ENCODE results near the gene LCN12.

DNA sequence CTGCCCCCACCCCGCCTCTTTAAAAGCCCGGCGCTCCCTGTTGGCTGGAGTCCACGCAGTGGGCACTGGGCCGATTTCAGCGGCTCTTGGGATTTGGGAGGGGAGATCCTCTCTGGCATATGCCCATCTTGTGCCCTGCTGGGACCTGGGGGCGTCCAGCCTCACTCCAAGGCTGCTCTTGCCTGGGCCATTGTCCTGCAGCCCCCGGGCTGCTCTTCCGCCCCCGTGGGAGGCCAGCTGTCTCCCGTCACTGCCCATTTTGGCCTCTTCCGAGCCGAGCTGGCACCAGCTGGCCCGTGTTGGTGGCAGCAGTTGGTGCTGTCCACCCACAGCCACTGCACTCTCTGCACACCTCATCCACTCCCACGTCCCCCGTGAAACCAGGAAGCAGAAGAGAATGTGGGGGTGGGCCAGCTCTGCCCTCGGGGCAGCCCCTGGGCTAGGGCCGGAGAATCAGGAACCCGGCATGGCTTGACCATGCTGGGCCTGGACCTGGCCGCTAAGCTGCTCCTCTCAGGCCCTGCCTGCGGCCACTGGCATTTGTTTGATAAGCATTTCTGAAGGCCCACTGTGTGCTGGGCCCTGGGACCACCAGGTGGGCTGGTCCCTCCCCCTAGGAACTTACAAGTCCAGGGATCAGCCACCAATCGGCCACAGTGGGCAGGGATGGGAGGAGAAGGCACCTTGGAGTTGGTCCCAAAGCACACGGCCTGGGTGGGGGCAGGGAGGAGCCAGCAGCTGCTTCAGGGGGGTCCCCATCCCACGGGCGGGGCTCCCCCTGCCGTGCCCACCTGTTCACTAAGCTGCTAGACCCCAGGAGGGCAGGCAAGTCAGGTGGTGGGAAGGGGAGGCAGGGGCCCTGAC, 4.8 kb upstream of the LCN12 start:
- TF ChIP-seq, protein P1, sequence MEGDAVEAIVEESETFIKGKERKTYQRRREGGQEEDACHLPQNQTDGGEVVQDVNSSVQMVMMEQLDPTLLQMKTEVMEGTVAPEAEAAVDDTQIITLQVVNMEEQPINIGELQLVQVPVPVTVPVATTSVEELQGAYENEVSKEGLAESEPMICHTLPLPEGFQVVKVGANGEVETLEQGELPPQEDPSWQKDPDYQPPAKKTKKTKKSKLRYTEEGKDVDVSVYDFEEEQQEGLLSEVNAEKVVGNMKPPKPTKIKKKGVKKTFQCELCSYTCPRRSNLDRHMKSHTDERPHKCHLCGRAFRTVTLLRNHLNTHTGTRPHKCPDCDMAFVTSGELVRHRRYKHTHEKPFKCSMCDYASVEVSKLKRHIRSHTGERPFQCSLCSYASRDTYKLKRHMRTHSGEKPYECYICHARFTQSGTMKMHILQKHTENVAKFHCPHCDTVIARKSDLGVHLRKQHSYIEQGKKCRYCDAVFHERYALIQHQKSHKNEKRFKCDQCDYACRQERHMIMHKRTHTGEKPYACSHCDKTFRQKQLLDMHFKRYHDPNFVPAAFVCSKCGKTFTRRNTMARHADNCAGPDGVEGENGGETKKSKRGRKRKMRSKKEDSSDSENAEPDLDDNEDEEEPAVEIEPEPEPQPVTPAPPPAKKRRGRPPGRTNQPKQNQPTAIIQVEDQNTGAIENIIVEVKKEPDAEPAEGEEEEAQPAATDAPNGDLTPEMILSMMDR (conservative IDR thresholded peaks at IDR 0.05; ENCODE audit: low read depth, low read length), result no peak
- TF ChIP-seq EZH2 (IDR thresholded peaks at IDR 0.05; ENCODE audit: low read length, unreplicated experiment) (no peak), EZH2phosphoT487 (IDR thresholded peaks at IDR 0.05; ENCODE audit: borderline replicate concordance, low read length) (no peak)

Measured in PC-3 (cell line).